GM20000 (cell line): ENCODE data around the gene IL15RA.

Source experiments
- DNase-seq: peaks from one replicate; pipeline ENCODE4 v3.0.0; 2012; ENCODE audit warnings: low spot score
- CTCF ChIP-seq: IDR thresholded peaks from 2 replicates; pipeline ENCODE4 v1.5.1; 2012; ENCODE audit warnings: mild to moderate bottlenecking, control low read depth; ENCODE audit errors: extremely low read depth, missing control alignments

Gene IL15RA

GRCh38 chr10:5976512-5977470 lies 552 bp downstream of the IL15RA start:
- no peak for TF ChIP-seq CTCF
- DNase-seq, result peak; percentile 60

- peak; percentile 90 for DNase-seq
- no peak for TF ChIP-seq CTCF
Measured at GRCh38 chr10:5975641-5976473, 1.5 kb downstream of the IL15RA start.

GRCh38 chr10:5973069-5973468 lies 4.3 kb downstream of the IL15RA start:
- no peak for TF ChIP-seq CTCF
- no peak for DNase-seq

- DNase-seq, result no peak
- no peak for TF ChIP-seq CTCF
Measured at GRCh38 chr10:5971886-5972285, 5.5 kb downstream of the IL15RA start.

- DNase-seq, result peak; percentile 60
- TF ChIP-seq CTCF, result no peak
Measured at GRCh38 chr10:5971315-5971832, 6.0 kb downstream of the IL15RA start.

- DNase-seq, result no peak
- TF ChIP-seq CTCF, result no peak
Measured at GRCh38 chr10:5970527-5970926, 6.8 kb downstream of the IL15RA start.
